A549 (cell line): ENCODE data around the gene ACTN1. TPM values are rescaled to one million over a fixed set of nuclear protein-coding genes. Genes with fewer than 3 reads are reported as not detected.
A peak's percentile ranks its signal among the peaks of the same experiment; 100 is the strongest.
"Not testable (repeated sequence)": the region's sequence is repeated elsewhere in the genome, so short reads cannot be mapped to it uniquely, and the experiment has no call there.

Experiments used
- ATAC-seq, 2 experiments: fragments of 200-7000 bp in 1 of 2; fragments of >200 bp in 1 of 2; cut with Nextera tagmentation in 1 of 2; cut with Tn5 transposase in 1 of 2; 3 replicates each; pipeline versions ENCODE4 v1.8.0 to v1.9.1; 2018 to 2020; ENCODE audit warnings: mild to moderate bottlenecking in 1 of 2, moderate library complexity in 1 of 2
- CTCF ChIA-PET: fragments of 300-600 bp; sonication (Branson Sonifier 250); formaldehyde crosslinking; extraction: SDS; loops from one replicate; lab custom pipeline; 2021; ENCODE audit warnings: antibody characterized with exemption, inconsistent platforms; lab: Yijun Ruan, JAX
- POLR2A ChIA-PET: fragments of 350-600 bp; formaldehyde crosslinking; extraction: SDS; loops from one replicate; lab custom pipeline; 2021; ENCODE audit warnings: antibody characterized with exemption, inconsistent platforms; lab: Yijun Ruan, JAX
- DNase-seq, 2 experiments: peaks; one replicate each; pipeline versions ENCODE4 v3.0.0 to v3.0.0-alpha.2; 2011 to 2016; ENCODE audit warnings: low read depth in 1 of 2, low spot score in 1 of 2
- FAIRE-seq: peaks from 2 replicates; lab custom pipeline; 2011; peaks lifted over from hg19 to GRCh38; lab: Jason Lieb, UNC
- H3K27ac ChIP-seq, 2 experiments: fragments of >200 bp; sonication (Bioruptor Twin); formaldehyde crosslinking; 3 replicates each; pipeline ENCODE4 v1.5.1; 2016 to 2017
- H3K4me1 ChIP-seq: fragments of >200 bp; sonication (Bioruptor Twin); formaldehyde crosslinking; 3 replicates; pipeline ENCODE4 v1.6.1; 2016
- H3K4me2 ChIP-seq: fragments of >200 bp; sonication (Bioruptor Twin); formaldehyde crosslinking; 3 replicates; pipeline ENCODE4 v1.6.1; 2016
- H3K4me3 ChIP-seq: fragments of >200 bp; sonication (Bioruptor Twin); formaldehyde crosslinking; 3 replicates; pipeline ENCODE4 v1.5.1; 2016
- H3K9me3 ChIP-seq: fragments of >200 bp; sonication (Bioruptor Twin); formaldehyde crosslinking; 3 replicates; pipeline ENCODE4 v1.6.1; 2016
- BHLHE40 ChIP-seq: IDR thresholded peaks from 2 replicates; pipeline ENCODE4 v1.6.1; 2012; ENCODE audit warnings: low read depth, low read length, inconsistent platforms
- CHD4 ChIP-seq: fragments of 200-600 bp; sonication (generic); IDR thresholded peaks from 2 replicates; pipeline ENCODE4 v1.6.1; 2016; ENCODE audit warnings: antibody characterized with exemption, mild to moderate bottlenecking, borderline replicate concordance
- EHF ChIP-seq: fragments of 250-450 bp; sonication (Bioruptor Pico); IDR thresholded peaks from 2 replicates; pipeline ENCODE4 v1.5.0; 2020; ENCODE audit warnings: mild to moderate bottlenecking
- ESRRA ChIP-seq: fragments of 150-350 bp; IDR thresholded peaks from 2 replicates; pipeline ENCODE4 v1.6.1; 2014; ENCODE audit warnings: mild to moderate bottlenecking, low read length, borderline replicate concordance
- FOXS1 ChIP-seq: fragments of 250-450 bp; sonication (Bioruptor Pico); IDR thresholded peaks from 2 replicates; pipeline ENCODE4 v1.5.0; 2020; ENCODE audit warnings: mild to moderate bottlenecking, moderate library complexity
- GATA3 ChIP-seq: IDR thresholded peaks from 2 replicates; pipeline ENCODE4 v1.6.1; 2012; ENCODE audit warnings: borderline replicate concordance
- HES2 ChIP-seq: fragments of >200 bp; sonication (Bioruptor Twin); formaldehyde crosslinking; IDR thresholded peaks from 2 replicates; pipeline ENCODE4 v1.6.1; 2016
- HOXB13 ChIP-seq: fragments of 250-450 bp; sonication (Bioruptor Pico); IDR thresholded peaks from 2 replicates; pipeline ENCODE4 v1.5.0; 2020; ENCODE audit warnings: low read depth, mild to moderate bottlenecking, moderate library complexity
- KDM1A ChIP-seq: fragments of 200-600 bp; sonication (generic); IDR thresholded peaks from 2 replicates; pipeline ENCODE4 v1.6.1; 2016; ENCODE audit warnings: low read depth, mild to moderate bottlenecking
- MAX ChIP-seq: IDR thresholded peaks from 2 replicates; pipeline ENCODE4 v1.6.1; 2012
- MAZ ChIP-seq: fragments of 150-350 bp; IDR thresholded peaks from 2 replicates; pipeline ENCODE4 v1.6.1; 2014; ENCODE audit warnings: antibody characterized with exemption, low read depth, low read length, borderline replicate concordance
- NPAS2 ChIP-seq: fragments of 250-450 bp; sonication (Bioruptor Pico); IDR thresholded peaks from 2 replicates; pipeline ENCODE4 v1.8.0; 2022; ENCODE audit warnings: mild to moderate bottlenecking, moderate library complexity, borderline replicate concordance
- NR3C1 ChIP-seq: fragments of >200 bp; sonication (Bioruptor Twin); formaldehyde crosslinking; IDR thresholded peaks from 3 replicates; pipeline ENCODE4 v1.6.1; 2017
- POLR2A ChIP-seq: IDR thresholded peaks from 2 replicates; pipeline ENCODE4 v1.6.1; 2012; ENCODE audit warnings: mild to moderate bottlenecking, low read length
- POLR2AphosphoS2 ChIP-seq: conservative IDR thresholded peaks from 2 replicates; pipeline ENCODE4 v1.6.1; 2012; ENCODE audit warnings: low read length, improper control_type of control experiment, inconsistent platforms
- RARB ChIP-seq: fragments of 250-450 bp; sonication (Bioruptor Pico); IDR thresholded peaks from 2 replicates; pipeline ENCODE4 v1.8.0; 2021; ENCODE audit warnings: mild to moderate bottlenecking, moderate library complexity
- RNF2 ChIP-seq: fragments of 200-600 bp; sonication (generic); IDR thresholded peaks from 2 replicates; pipeline ENCODE4 v1.6.1; 2016; ENCODE audit warnings: low read depth, mild to moderate bottlenecking, antibody characterized with exemption, moderate library complexity, borderline replicate concordance
- SREBF2 ChIP-seq: fragments of 450-650 bp; IDR thresholded peaks from 2 replicates; pipeline ENCODE4 v1.6.1; 2014; ENCODE audit warnings: mild to moderate bottlenecking, moderate library complexity
- ZC3H11A ChIP-seq: fragments of 450-650 bp; IDR thresholded peaks from 2 replicates; pipeline ENCODE4 v1.6.1; 2014; ENCODE audit warnings: antibody characterized with exemption, mild to moderate bottlenecking
- ZFP36 ChIP-seq: fragments of 450-650 bp; IDR thresholded peaks from 2 replicates; pipeline ENCODE4 v1.6.1; 2014; ENCODE audit warnings: borderline replicate concordance; ENCODE audit not compliant: partially characterized antibody
- ZSCAN20 ChIP-seq: fragments of 250-450 bp; sonication (Bioruptor Pico); IDR thresholded peaks from 2 replicates; pipeline ENCODE4 v1.8.0; 2022; ENCODE audit warnings: mild to moderate bottlenecking, moderate library complexity
- WGBS: methylation state at CpG from one replicate; pipeline ENCODE4 v1.1.6; 2017; ENCODE audit errors: missing lambda C conversion rate; 5-methylcytosine and 5-hydroxymethylcytosine counted together
- polyA plus RNA-seq, 4 experiments: library from polyadenylated mRNA; depleted of rRNA in 3 of 4; stranded (reverse); fragments of >200 nt; fragmentation: RNase III in 1 of 4; extraction: RNeasy Plus Mini Kit Qiagen cat#74134 plus additional on column Dnase treatment in 1 of 4; gene quantifications; 2 replicates in 3 of 4; 3 replicates in 1 of 4; pipeline ENCODE4 v1.2.3, GENCODE V29; 2011 to 2017
- TF ChIP-seq, protein P1 (sequence below): fragments of 200-600 bp; sonication (generic); IDR thresholded peaks from 2 replicates; pipeline ENCODE4 v1.6.1; 2016; ENCODE audit warnings: antibody characterized with exemption, mild to moderate bottlenecking, moderate library complexity

ACTN1 gene
- polyA plus RNA-seq, 2 of the 4 experiments (the other 2 are of a cell fraction), result 208 to 245 TPM

DNA sequence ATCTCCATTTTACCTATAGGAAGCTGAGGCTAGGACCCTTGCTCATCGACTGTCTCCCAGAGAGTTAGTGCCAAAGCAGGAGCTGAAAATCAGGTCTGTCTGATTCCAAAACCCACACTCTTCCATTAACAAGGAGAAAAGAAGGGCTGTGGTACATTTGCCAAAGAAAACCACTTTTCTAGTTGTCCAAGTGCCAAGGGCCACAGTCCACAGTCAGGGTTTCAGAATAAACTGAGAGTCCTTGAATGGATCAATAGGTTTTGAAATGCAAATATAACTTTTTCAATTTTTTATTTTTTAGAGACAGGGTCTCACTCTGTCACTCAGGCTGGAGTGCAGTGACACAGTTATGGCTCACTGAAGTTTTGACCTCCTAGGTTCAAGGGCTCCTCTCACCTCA lies 130.8 kb downstream of the ACTN1 start:
- POLR2A ChIA-PET, result no interaction called here
- CTCF ChIA-PET, result interaction anchor here (1.5 to 2.2 kb wide), 3 partner anchors 14 to 914 kb away, joined by 7 to 8 read pairs (median 7); no protein-coding TSS in a partner anchor
- ATAC-seq, result no peak
- 41% methylated on average over 1 of the region's 1 CpG for WGBS
- no peak overlapping the region for H3K27ac ChIP-seq
- no peak for DNase-seq
- H3K4me3 ChIP-seq, result no peak overlapping the region
- no peak for FAIRE-seq
- H3K4me1 ChIP-seq, result 0 out of 3 replicates have a peak, but pooled peaks cover 4% of the 10 kb centered on the region
- TF ChIP-seq FOXS1 (CRISPR knock-in tag), result no peak
- no peak for TF ChIP-seq POLR2AphosphoS2
- TF ChIP-seq GATA3, result no peak
- no peaks in the 10 kb centered on the region for H3K9me3 ChIP-seq
- H3K4me2 ChIP-seq, result no peak overlapping the region

DNA sequence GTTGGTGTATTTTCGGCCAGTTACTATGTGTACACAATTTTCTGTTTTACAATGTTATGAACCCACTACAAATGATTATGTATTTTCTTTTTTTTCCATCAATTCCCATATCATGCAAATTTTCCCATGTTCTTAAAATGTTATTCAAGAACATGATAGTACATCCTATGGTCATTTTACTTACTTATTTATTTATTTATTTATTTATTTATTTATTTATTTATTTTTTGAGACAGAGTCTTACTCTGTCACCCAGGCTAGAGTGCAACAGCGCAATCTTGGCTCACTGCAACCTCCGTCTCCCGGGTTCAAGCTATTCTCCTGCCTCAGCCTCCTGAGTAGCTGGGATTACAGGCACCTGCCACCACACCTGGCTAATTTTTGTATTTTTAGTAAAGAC lies 131.5 kb downstream of the ACTN1 start:
- H3K4me1 ChIP-seq, DNase-seq, POLR2A ChIA-PET, H3K27ac ChIP-seq, H3K9me3 ChIP-seq, ATAC-seq, H3K4me2 ChIP-seq, H3K4me3 ChIP-seq, FAIRE-seq, CTCF ChIA-PET: not testable (repeated sequence)
- WGBS, result 74% methylated on average over 4 of the region's 4 CpGs
- peak; percentile 98 for TF ChIP-seq ZC3H11A

GRCh38 chr14:68846466-68846865 lies 132.6 kb downstream of the ACTN1 start:
- H3K4me3 ChIP-seq, result no peak overlapping the region
- H3K4me2 ChIP-seq, result no peak overlapping the region
- no peak overlapping the region for H3K27ac ChIP-seq
- no peaks in the 10 kb centered on the region for H3K9me3 ChIP-seq
- ChIA-PET CTCF (interaction anchor here (3.1 kb wide), 1 partner anchor 965 kb away, joined by 30 read pairs; no protein-coding TSS in a partner anchor), POLR2A (no interaction called here)
- 76% methylated on average over 3 of the region's 3 CpGs for WGBS
- 0 out of 3 replicates have a peak, but pooled peaks cover 4% of the 10 kb centered on the region for H3K4me1 ChIP-seq
- TF ChIP-seq RARB (CRISPR knock-in tag) (no peak), ZSCAN20 (CRISPR knock-in tag) (no peak), ZC3H11A (no peak), ESRRA (no peak), HES2 (no peak), KDM1A (no peak), NPAS2 (CRISPR knock-in tag) (no peak), ZFP36 (no peak), MAZ (no peak), EHF (CRISPR knock-in tag) (no peak), RNF2 (no peak), BHLHE40 (no peak), NR3C1 (no peak)
- TF ChIP-seq, protein P1, sequence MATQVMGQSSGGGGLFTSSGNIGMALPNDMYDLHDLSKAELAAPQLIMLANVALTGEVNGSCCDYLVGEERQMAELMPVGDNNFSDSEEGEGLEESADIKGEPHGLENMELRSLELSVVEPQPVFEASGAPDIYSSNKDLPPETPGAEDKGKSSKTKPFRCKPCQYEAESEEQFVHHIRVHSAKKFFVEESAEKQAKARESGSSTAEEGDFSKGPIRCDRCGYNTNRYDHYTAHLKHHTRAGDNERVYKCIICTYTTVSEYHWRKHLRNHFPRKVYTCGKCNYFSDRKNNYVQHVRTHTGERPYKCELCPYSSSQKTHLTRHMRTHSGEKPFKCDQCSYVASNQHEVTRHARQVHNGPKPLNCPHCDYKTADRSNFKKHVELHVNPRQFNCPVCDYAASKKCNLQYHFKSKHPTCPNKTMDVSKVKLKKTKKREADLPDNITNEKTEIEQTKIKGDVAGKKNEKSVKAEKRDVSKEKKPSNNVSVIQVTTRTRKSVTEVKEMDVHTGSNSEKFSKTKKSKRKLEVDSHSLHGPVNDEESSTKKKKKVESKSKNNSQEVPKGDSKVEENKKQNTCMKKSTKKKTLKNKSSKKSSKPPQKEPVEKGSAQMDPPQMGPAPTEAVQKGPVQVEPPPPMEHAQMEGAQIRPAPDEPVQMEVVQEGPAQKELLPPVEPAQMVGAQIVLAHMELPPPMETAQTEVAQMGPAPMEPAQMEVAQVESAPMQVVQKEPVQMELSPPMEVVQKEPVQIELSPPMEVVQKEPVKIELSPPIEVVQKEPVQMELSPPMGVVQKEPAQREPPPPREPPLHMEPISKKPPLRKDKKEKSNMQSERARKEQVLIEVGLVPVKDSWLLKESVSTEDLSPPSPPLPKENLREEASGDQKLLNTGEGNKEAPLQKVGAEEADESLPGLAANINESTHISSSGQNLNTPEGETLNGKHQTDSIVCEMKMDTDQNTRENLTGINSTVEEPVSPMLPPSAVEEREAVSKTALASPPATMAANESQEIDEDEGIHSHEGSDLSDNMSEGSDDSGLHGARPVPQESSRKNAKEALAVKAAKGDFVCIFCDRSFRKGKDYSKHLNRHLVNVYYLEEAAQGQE, result no peak
- FAIRE-seq (no peak), ATAC-seq (no peak), DNase-seq (no peak)

DNA sequence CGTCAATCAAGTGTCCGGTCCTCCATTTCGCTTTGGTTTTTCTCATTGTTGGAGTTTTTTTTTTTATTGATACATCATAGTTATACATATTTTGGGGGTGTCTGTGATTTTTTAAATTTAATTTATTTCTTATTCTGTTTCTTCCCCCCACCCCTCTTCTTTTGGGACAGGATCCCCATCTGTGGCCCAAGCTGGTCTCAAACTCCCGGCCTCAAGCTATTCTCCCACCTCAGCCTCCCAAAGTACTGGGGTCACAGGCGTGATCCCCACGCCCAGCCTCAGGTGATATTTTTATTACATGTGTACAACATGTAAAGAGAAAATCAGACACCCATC lies 134.9 kb downstream of the ACTN1 start:
- FAIRE-seq (no peak), DNase-seq (no peak), ATAC-seq (peak in 1 of 2 experiments; percentile 29; a peak in 3 of 6 replicates)
- Histone ChIP-seq H3K27ac (no peak overlapping the region; a peak in 1 of 6 replicates), H3K4me2 (peak overlapping the region; percentile 69), H3K9me3 (no peaks in the 10 kb centered on the region), H3K4me3 (no peak overlapping the region), H3K4me1 (0 out of 3 replicates have a peak, but pooled peaks cover 4% of the 10 kb centered on the region)
- POLR2A ChIA-PET, result interaction anchor here (0.6 to 1.3 kb wide), 2 partner anchors 51 to 56 kb away, joined by 4 to 5 read pairs; partner anchors contain the start of gene ZFP36L1
- TF ChIP-seq HOXB13 (CRISPR knock-in tag), result no peak
- no peak for TF ChIP-seq POLR2A
- no peak for TF ChIP-seq SREBF2
- no peak for TF ChIP-seq MAX
- no peak for TF ChIP-seq CHD4
- TF ChIP-seq EHF (CRISPR knock-in tag), result no peak
- CTCF ChIA-PET, result interaction anchor here (0.6 to 3.3 kb wide), 71 partner anchors 9 to 1057 kb away, joined by 3 to 32 read pairs (median 4); no protein-coding TSS in a partner anchor
- WGBS, result 11% methylated on average over 6 of the region's 6 CpGs
